Activated CD4-positive, alpha-beta T cell treated with anti-CD3 and anti-CD28 coated beads, Interleukin-2, amount 50 U/mL, for 4 hours (primary cell): ENCODE data around the gene TAF1.
"Not testable (repeated sequence)": the region's sequence is repeated elsewhere in the genome, so short reads cannot be mapped to it uniquely, and the experiment has no call there.

ENCODE experiments used
- DNase-seq, 2 experiments: peaks; one replicate each; pipeline ENCODE4 v3.0.0-alpha.2; 2020

Gene TAF1, protein sequence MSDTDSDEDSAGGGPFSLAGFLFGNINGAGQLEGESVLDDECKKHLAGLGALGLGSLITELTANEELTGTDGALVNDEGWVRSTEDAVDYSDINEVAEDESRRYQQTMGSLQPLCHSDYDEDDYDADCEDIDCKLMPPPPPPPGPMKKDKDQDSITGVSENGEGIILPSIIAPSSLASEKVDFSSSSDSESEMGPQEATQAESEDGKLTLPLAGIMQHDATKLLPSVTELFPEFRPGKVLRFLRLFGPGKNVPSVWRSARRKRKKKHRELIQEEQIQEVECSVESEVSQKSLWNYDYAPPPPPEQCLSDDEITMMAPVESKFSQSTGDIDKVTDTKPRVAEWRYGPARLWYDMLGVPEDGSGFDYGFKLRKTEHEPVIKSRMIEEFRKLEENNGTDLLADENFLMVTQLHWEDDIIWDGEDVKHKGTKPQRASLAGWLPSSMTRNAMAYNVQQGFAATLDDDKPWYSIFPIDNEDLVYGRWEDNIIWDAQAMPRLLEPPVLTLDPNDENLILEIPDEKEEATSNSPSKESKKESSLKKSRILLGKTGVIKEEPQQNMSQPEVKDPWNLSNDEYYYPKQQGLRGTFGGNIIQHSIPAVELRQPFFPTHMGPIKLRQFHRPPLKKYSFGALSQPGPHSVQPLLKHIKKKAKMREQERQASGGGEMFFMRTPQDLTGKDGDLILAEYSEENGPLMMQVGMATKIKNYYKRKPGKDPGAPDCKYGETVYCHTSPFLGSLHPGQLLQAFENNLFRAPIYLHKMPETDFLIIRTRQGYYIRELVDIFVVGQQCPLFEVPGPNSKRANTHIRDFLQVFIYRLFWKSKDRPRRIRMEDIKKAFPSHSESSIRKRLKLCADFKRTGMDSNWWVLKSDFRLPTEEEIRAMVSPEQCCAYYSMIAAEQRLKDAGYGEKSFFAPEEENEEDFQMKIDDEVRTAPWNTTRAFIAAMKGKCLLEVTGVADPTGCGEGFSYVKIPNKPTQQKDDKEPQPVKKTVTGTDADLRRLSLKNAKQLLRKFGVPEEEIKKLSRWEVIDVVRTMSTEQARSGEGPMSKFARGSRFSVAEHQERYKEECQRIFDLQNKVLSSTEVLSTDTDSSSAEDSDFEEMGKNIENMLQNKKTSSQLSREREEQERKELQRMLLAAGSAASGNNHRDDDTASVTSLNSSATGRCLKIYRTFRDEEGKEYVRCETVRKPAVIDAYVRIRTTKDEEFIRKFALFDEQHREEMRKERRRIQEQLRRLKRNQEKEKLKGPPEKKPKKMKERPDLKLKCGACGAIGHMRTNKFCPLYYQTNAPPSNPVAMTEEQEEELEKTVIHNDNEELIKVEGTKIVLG (N-terminal part only)

DNA sequence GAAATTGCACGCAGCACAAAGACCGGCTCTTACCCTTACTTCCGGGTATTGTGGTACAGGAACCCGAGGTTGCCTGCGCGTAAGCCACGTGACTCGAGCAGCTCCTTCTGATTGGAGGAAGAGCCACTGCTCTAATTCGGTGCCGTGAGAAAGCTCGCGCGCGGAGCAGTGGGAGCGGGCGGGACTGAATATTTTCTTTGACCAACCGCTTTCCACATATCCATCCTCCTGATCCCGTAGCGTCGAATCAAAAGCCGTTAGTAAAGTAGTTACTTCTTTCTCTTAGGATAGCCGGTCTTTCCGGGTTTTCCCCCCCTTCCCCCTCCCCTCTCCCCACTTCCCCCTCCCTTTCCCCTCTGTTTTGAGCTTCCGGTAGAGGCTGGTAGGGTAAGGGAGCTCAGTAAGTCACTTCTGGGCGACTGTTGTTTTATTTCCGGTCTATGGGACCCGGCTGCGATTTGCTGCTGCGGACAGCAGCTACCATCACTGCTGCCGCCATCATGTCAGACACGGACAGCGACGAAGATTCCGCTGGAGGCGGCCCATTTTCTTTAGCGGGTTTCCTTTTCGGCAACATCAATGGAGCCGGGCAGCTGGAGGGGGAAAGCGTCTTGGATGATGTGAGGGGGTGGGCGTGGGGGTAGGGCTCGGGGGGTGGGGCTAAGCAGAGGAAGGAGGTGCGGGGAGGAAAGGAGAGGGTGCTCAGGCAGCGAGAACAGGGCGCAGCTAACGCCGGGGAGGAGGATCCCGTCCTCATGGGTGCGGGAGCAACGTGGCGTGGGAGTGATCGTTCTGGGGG, at the start of gene TAF1:
Gene TAF1, plus strand, starts transcription at position 483 of the 799 bp plus-strand sequence. Its CDS starts 18 bp downstream, at position 501.
- DNase-seq: peak; percentile 83 to 88

DNA sequence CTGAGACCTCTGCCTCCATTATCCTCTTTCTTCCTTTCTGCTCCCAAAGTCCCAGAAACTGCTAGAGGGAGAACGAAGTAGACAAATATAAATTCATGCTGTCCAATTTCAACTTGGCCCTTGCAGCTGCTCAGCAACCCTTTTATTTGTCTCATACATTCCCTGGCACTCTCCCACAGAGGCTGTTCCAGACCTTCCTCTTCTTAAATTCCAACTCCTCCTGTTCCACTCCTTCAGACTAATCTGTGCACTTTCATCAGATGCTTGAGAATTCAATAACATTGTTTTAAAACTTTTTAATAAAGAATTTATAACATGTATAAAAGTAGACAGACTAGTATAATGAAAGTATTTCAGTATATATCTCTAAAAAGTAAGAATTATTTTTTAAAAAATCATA, 49.2 kb upstream of the TAF1 start:
- not testable (repeated sequence) for DNase-seq

DNA sequence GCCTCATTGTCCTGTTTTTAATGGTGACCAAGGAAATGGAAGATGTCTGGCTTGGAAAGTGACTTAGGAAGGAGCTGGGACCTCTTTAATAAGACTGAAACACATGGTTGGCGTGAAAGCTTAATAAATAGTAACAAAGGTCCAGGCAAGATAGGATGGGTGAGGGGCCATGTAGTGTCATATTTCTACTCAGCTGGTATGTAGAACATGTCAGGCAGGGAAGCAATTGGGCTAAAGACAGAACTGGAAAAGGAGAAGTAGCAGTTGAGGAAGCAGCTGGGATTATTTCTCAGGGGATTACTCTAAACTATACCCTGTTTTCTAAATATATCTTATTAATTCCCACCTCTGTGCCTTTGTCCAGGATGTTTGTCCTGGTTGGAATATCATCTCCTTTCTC, 46.0 kb upstream of the TAF1 start:
- DNase-seq: no peak

DNA sequence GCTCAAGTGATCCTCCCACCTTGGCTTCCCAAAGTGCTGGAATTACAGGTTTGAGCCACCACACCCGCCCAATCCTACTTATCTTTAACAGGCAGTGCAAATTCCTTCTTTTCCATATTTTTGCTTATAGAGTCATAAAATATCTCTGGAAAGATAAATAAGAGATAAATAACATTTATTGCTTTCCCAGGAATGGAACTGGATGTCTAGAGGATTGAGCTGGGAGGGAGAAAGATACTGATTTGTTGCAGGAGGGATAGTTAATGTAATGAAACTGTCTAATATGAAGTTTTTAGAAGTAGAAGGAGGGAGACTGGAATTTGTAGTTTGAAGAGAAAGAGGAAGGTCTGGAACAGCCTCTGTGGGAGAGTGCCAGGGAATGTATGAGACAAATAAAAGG, 44.4 kb upstream of the TAF1 start:
- DNase-seq: no peak

DNA sequence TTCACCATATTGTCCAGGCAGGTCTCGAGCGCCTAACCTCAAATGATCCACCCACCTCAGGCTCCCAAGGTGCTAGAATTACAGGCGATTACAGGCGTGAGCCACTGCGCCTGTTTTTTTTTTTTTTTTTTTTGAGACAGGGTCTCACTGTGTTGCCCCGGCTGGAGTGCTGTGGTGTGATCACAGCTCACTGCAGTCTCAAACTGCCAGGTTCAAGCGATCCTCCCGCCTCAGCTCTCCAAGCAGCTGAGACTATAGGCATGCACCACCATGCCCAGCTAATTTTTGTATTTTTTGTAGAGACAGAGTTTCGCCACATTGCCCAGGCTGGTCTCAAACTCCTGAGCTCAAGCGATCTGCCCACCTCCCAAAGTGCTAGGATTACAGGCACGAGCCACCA, 41.7 kb upstream of the TAF1 start:
- DNase-seq: not testable (repeated sequence)

DNA sequence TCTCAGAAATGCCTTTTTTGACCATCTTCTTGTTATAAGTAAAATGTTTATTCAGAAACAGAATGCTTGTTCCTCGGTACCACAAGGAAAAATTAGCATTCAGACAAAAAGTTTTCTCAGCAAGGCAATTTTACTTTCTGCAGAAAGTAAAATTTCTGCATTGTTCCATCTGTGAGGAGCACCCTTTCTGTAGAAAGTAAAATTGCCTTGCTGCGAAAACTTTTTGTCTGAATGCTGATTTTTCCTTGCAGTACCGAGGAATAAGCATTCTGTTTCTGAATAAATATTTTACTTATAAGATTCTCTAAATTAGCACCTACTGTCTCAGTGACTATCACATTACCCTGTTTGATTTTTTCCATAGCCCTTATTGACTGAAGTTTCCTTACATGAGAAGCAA, 39.8 kb upstream of the TAF1 start:
- no peak for DNase-seq

DNA sequence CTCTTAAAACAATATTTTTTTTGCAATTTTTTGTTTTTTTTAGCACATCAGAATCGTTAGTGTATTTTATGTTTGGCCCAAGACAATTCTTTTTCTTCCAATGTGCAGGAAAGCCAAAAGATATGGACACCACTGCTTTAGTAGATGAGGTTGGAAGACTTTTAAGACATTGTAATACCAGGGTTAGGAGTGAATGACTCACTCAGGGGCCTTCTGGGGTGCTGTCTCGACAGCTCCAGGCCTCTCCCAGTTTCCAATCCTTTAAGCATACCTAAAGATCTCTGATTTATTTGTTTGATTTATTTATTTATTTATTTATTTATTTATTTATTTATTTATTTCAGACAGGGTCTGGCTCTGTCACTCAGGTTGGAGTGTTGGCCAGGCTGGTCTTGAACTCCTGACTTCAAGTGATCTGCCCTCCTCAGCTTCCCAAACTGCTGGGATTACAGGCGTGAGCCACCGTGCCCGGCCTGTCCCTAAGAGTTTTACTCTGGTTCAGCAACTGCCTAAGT, 16.9 kb upstream of the TAF1 start:
- not testable (repeated sequence) for DNase-seq

DNA sequence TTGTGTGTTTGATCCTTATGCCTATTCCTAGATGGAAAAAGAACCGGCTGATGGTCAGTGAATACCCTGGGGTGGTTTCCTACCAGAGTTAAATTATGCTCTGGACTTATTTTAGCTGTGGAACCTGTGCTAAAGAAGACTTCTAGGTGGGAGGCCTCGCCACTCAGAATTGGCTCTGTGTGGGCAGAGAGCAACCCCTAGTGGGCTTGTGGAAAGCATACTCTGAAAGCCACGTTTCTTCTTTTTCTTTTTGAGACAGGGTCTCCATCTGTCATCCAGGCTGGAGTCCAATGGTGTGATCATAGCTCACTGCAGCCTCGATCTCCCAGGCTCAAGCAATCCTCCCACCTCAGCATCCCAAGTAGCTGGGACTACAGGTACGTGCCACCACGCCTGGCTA, 16.3 kb upstream of the TAF1 start:
- not testable (repeated sequence) for DNase-seq

DNA sequence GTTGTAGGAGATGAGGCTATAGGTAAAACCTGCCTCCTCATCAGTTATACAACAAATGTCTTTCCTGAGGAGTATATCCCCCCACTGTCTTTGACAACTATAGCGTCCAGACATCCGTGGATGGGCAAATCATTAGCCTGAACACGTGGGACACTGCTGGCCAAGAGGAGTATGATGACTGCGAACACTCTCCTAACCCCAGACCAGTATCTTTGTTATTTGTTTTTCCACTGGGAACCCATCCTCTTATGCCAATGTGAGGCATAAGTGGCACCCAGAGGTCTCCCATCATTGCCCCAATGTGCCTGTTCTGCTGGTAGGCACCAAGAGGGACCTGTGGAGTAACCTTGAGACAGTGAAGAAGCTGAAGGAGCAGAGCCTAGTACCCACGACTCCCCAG, 13.7 kb upstream of the TAF1 start:
- not testable (repeated sequence) for DNase-seq

DNA sequence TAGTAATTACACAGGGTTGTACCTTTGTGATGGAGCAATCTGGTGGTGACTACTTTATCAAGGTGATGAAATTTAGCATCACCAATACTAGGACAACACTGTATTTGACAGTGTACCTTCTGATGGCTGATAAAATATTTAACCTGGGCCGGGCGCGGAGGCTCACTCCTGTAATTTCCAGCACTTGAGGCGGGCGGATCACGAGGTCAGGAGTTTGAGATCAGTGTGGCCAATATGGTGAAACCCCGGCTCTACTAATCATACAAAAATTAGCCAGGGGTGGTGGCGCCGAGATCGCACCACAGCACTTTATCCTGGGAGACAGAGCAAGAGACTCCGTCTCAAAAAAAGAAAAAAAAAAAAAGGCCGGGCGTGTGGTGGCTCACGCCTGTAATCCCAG, 1.9 kb upstream of the TAF1 start:
- DNase-seq: no peak

DNA sequence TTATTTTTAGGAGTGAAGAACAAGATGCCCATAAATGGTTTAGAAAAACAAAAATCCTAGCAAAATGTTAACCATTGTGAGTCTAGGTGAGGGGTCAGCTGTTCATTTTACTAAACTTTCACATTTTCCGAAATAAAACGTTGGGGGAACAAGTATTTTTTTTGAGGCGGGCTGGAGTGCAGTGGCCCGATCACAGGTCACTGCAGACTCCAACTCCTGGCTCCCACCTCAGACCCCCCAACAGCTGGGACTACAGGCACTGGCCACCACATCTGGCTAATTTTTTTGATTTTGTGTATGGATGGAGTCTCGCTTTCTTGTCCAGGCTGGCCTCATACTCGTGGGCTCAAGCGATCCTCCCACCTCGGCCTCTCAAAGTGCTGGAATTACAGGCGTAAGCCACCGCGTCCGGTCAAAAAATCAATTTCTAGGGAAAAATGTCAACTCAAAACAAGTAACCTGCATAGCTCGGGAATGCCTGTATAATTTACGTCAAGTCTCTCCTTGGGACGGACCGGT, 742 bp upstream of the TAF1 start:
- DNase-seq: no peak

DNA sequence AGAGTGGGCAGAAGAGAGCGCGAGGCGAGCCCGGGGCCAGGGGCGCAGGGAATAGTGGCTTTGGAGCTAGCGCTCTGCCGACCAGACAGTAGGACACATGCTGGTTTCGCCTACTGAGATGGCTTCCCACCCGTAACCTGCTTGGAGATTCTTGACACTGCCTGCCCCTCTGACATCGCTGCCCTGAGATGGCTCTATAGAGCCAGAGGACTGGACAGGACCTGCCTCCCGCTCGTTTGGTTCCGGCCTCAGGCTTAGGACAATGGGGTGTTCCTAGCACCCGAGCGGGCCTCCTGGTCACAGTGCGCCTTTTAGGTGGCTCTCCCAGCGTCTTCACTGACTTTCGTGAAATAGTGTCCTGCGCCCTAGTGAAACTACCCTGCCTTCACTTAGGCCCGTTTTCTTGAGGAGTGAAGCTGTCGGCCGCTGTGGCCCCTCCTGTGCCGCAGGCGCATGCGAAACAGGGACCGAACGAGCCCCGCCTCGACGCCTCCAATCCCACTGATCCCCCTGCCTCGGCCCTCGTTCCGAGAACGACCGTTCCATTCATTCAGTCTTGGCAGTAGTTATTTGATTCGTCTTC, 608 bp downstream of the TAF1 start:
- peak in 1 of 2 experiments; percentile 12 for DNase-seq

DNA sequence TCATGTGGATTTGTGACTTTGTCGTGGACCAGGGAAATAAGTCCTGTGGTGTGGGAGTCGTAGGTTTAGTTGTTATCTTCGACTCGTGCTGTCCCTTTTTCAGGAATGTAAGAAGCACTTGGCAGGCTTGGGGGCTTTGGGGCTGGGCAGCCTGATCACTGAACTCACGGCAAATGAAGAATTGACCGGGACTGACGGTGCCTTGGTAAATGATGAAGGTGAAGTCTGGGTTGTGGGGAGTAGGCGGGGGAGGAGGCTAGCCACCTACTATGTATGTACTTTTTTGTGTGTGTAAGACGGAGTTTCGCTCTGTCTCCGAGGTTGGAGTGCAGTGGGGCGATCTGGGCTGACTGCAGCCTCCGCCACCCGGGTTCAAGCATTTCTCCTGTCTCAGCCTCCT, 1.2 kb downstream of the TAF1 start:
- peak in 1 of 2 experiments; percentile 4 for DNase-seq

DNA sequence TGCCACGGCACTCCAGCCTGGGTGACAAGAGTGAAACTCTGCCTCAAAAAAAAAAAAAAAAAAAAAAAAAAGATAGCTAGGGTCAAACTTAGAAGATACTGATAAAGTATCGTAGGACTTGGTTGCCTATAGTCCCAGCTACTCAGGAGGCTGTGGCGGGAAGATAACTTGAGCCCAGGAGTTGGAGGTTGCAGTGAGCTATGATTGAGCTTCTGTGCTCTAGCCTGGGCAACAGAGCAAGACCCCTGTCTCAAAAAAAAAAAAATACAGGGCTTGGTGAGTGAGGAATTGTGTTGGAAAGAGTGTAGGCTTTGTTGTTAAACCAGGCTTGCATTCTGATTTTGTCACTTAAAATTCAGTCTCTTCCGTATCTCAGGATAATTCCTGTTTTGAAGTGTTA, 6.2 kb downstream of the TAF1 start:
- no peak for DNase-seq

DNA sequence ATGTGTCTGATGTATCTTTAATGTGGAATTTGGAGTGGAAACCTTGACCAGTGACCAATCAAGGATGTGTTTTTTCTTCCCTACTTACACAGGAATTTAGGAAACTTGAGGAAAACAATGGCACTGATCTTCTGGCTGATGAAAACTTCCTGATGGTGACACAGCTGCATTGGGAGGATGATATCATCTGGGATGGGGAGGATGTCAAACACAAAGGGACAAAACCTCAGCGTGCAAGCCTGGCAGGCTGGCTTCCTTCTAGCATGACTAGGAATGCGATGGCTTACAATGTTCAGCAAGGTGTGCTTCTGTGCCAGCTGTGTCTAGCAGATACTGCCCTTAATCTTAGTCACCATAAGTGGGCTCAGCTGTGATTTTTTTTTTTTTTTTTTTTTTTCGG, 12.6 kb downstream of the TAF1 start:
- no peak for DNase-seq

DNA sequence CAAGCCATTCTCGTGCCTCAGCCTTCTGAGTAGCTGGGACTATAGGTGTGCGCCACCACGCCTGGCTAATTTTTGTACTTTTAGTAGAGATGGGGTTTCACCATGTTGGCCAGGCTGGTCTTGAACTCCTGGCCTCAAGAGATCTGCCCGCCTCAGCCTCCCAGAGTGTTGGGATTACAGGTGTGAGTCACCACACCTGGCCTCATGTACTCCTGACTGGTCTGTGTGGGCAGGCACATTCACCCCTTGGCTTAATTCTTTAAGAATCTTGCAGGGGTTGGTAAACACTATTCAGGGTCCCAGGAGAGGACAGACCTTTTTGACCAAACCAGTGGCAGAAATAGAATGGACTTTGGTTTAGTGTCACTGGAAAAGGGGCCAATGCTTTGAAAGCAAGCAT, 25.6 kb downstream of the TAF1 start:
- DNase-seq: not testable (repeated sequence)

DNA sequence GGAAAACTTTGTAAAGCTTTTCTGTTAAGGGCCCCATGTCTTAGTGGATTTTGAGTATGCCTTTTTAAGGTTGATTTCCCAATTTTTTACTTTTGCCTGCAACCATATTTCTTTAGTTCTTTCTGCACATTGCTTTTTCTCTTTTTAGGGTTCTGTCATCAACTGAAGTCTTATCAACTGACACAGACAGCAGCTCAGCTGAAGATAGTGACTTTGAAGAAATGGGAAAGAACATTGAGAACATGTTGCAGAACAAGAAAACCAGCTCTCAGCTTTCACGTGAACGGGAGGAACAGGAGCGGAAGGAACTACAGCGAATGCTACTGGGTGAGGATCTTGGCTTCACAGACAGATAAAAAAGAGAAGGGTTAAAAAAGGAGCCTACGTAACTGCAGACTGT, 27.8 kb downstream of the TAF1 start:
- no peak for DNase-seq

DNA sequence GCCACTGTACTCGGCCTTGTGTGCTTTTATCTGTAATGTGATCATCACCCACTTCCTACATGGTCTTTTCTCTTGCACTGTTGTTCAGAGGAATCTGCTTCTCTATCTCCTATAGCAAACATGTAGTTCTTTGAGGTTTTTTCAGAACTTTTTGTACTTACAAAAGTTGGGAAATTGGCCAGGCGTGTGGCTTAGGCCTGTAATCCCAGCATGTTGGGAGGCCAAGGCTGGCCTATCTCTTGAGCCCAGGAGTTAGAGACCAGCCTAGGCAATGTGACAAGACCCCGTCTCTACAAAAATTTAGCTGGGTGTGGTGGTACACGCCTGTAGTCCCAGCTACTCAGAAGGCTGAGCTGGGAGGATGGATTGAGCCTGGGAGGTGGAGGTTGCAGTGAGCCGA, 30.4 kb downstream of the TAF1 start:
- no peak for DNase-seq

DNA sequence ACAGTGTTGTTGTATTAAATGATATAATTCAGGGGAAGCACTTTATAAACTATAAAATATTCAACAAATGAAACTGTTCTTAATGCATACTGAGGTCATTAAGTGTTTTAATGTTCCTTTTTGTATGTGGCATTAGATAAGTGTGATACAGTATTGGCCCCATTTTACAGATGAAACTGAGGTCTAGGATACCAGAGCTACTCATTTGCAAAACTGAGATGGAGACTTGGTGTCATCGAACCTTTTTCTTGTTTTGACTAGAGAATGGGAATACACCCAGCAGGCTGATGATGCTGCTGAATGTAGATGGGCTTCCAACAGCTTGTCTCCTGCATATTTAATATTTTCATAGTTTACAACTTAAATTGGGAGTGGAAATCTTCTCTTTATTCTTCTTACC, 34.6 kb downstream of the TAF1 start:
- DNase-seq: no peak

DNA sequence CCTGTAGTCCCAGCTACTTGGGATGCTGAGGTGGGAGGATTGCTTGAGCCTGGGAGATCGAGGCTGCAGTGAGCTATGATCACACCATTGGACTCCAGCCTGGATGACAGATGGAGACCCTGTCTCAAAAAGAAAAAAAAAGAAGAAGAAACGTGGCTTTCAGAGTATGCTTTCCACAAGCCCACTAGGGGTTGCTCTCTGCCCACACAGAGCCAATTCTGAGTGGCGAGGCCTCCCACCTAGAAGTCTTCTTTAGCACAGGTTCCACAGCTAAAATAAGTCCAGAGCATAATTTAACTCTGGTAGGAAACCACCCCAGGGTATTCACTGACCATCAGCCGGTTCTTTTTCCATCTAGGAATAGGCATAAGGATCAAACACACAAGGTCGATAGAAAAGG, 50.1 kb downstream of the TAF1 start:
- not testable (repeated sequence) for DNase-seq

DNA sequence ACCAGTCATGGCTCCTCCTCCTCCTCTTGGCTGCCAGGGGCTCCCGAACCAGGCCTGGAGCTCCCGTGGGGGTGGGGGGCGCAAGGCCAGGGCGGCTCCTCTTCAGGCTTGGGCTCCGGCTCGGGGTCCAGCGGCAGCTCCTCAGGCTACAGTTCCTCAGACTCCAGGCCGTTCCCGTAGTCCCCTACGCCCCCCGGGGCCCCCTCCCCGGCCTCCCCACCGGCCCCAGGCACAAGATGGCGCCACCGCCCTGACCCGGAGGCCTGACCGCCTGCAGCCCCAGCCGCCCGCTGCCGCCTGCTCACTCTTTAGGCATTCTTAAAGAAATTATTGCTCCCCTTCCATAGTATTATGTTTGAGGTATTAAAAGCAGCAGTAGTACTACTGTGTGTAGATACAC, 54.5 kb downstream of the TAF1 start:
- no peak for DNase-seq
